Activated CD4-positive, alpha-beta T cell treated with anti-CD3 and anti-CD28 coated beads for 36 hours (primary cell): Measurements from ENCODE around the gene PRSS21. TPM values are rescaled to one million over a fixed set of nuclear protein-coding genes. Genes with fewer than 3 reads are reported as not detected.

Experiments used
- ATAC-seq: fragments of 200-7000 bp; cut with Tn5 transposase; one replicate; pipeline ENCODE4 v1.10.0; 2021; ENCODE audit warnings: mild to moderate bottlenecking, moderate library complexity
- CTCF ChIA-PET: fragments of 350-600 bp; sonication (Branson Sonifier 250); formaldehyde crosslinking; loops from one replicate; lab custom pipeline; 2021; ENCODE audit warnings: antibody characterized with exemption; lab: Charles Lee
- POLR2A ChIA-PET: fragments of 350-600 bp; sonication (Branson Sonifier 250); formaldehyde crosslinking; loops from one replicate; lab custom pipeline; 2021; ENCODE audit warnings: antibody characterized with exemption, inconsistent platforms; lab: Charles Lee
- DNase-seq: peaks from one replicate; pipeline ENCODE4 v3.0.0-alpha.2; 2020
- H3K27ac Mint-ChIP-seq: one replicate; pipeline ENCODE4 v1.8.0; 2021; ENCODE audit warnings: mixed read lengths
- H3K27me3 Mint-ChIP-seq: one replicate; pipeline ENCODE4 v1.8.0; 2021; ENCODE audit warnings: mixed read lengths
- H3K36me3 Mint-ChIP-seq: one replicate; pipeline ENCODE4 v1.8.0; 2021; ENCODE audit warnings: low read depth, mixed read lengths
- H3K4me1 Mint-ChIP-seq: one replicate; pipeline ENCODE4 v1.8.0; 2021; ENCODE audit warnings: mixed read lengths
- H3K4me3 Mint-ChIP-seq: one replicate; pipeline ENCODE4 v1.8.0; 2021; ENCODE audit warnings: mild to moderate bottlenecking, moderate library complexity, mixed read lengths
- H3K9me3 Mint-ChIP-seq: one replicate; pipeline ENCODE4 v1.8.0; 2021; ENCODE audit warnings: low read depth, mixed read lengths
- intact Hi-C, 2 experiments: fragments of 100-400 bp; cut with DNase I in 1 of 2; cut with micrococcal nuclease in 1 of 2; formaldehyde crosslinking; loops; one replicate each; pipeline versions ENCODE4 v1.14.2 to v1.15.1; 2022 to 2024; cut with DNase I, micrococcal nuclease
- total RNA-seq, 2 experiments: library from RNA; stranded (reverse); gene quantifications; one replicate each; pipeline ENCODE4 v1.2.3, GENCODE V29; 2021

PRSS21 gene
- total RNA-seq, 2 experiments from 2014 or later, result 0.69 to 0.71 TPM

DNA sequence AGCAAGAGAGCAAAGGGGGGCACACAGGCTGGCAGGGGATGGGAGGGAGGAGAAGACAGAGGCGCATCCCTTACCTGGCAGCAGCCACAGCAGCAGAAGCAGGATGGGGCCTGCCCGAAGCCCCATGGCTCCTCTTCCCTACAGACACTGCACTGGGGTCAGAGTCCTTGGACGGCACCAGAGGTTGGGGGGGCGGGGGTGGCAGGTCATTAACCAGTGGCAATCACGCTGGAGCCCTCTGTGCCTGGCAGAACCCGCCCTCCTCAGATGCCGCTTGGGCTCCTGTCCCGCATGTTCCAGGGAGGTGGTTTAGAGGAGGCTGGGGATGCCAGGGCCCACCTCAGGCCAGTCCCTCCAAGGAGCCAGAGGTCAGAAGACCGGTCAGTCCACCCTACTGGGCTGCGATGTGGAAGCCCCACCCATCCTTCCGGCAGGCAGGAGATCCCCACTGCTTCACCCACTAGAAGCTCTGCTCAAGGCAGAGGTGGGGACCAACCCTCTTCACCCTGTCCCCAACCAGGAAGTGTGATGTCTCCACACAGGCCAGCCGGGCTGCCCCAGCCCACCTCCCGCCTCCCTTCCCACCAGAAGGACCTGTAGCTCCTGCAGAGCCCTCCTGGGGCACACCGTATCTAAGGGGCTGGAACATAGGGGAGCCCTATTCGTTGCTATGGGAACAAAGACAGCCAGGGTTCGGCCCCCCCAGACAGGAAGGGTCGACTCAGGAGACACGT is 24.7 kb downstream of the PRSS21 start:
- POLR2A ChIA-PET, result no interaction called here
- ATAC-seq, result peak; percentile 21
- intact Hi-C loops, result loop anchor here in 1 of 2 experiments (1.0 kb wide), 2 partner anchors 27 to 120 kb away; no protein-coding TSS in a partner anchor
- CTCF ChIA-PET, result interaction anchor here (0.7 to 1.4 kb wide), 2 partner anchors 27 to 80 kb away, joined by 3 to 12 read pairs; no protein-coding TSS in a partner anchor
- peaks cover 2% of the 10 kb centered on the region for H3K9me3 Mint-ChIP-seq
- peaks cover 3% of the 10 kb centered on the region for H3K27me3 Mint-ChIP-seq
- peak overlapping the region; percentile 86 for H3K27ac Mint-ChIP-seq
- peak overlapping the region; percentile 63 for H3K4me3 Mint-ChIP-seq
- peaks cover 38% of the 10 kb centered on the region for H3K4me1 Mint-ChIP-seq
- no peaks in the 10 kb centered on the region for H3K36me3 Mint-ChIP-seq
- no peak for DNase-seq

GRCh38 chr16:2842340-2843000 is 25.4 kb downstream of the PRSS21 start:
- Mint-ChIP-seq H3K9me3 (peaks cover 2% of the 10 kb centered on the region), H3K36me3 (no peaks in the 10 kb centered on the region), H3K27me3 (peaks cover 1% of the 10 kb centered on the region), H3K27ac (peak overlapping the region; percentile 86), H3K4me3 (peak overlapping the region; percentile 63), H3K4me1 (peaks cover 42% of the 10 kb centered on the region)
- POLR2A ChIA-PET, result no interaction called here
- intact Hi-C loops, result loop anchor here in 1 of 2 experiments (1.0 kb wide), 2 partner anchors 26 to 121 kb away; no protein-coding TSS in a partner anchor
- CTCF ChIA-PET, result interaction anchor here (0.7 to 2.4 kb wide), 4 partner anchors 12 to 79 kb away, joined by 3 to 12 read pairs (median 7); partner anchors contain the start of gene FLYWCH1
- ATAC-seq (peak; percentile 71), DNase-seq (peak; percentile 91)

- Mint-ChIP-seq H3K27me3 (no peaks in the 10 kb centered on the region), H3K27ac (no peak overlapping the region), H3K4me3 (no peak overlapping the region), H3K36me3 (no peaks in the 10 kb centered on the region), H3K4me1 (peaks cover 40% of the 10 kb centered on the region), H3K9me3 (peaks cover 2% of the 10 kb centered on the region)
- intact Hi-C loops, result no loop called here
- DNase-seq (no peak), ATAC-seq (no peak)
- ChIA-PET POLR2A (no interaction called here), CTCF (interaction anchor here (1.0 to 2.4 kb wide), 4 partner anchors 11 to 79 kb away, joined by 3 to 11 read pairs (median 4); partner anchors contain the start of gene FLYWCH1)
These were observed 26.5 kb downstream of the PRSS21 start for GRCh38 chr16:2843526-2843925.

DNA sequence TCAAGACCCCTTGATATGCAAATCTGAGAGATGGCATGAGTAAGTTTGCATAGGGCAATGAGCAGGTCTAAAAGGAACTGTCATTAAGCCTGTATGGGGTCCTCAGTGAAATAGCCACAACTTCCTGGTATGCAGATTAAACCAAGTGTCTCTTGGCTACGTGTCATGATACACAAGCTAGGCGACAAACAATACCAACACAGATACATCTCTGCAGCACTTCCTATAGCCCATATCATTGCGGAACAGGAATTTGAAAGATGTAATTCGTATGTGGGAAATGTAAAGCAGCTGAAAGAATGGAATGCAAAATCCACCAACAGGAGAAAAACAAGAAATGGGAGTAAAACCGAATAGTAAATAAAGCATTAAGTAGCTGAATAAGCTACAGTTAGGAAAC is 28.1 kb downstream of the PRSS21 start:
- H3K4me3 Mint-ChIP-seq, result no peak overlapping the region
- intact Hi-C loops, result no loop called here
- POLR2A ChIA-PET, result no interaction called here
- ATAC-seq (no peak), DNase-seq (no peak)
- no peaks in the 10 kb centered on the region for H3K36me3 Mint-ChIP-seq
- H3K9me3 Mint-ChIP-seq, result peaks cover 2% of the 10 kb centered on the region
- H3K27ac Mint-ChIP-seq, result no peak overlapping the region
- peaks cover 4% of the 10 kb centered on the region for H3K27me3 Mint-ChIP-seq
- CTCF ChIA-PET, result interaction anchor here (0.6 to 2.4 kb wide), 5 partner anchors 9 to 67 kb away, joined by 3 to 13 read pairs (median 10); partner anchors contain the start of gene FLYWCH2
- H3K4me1 Mint-ChIP-seq, result peaks cover 29% of the 10 kb centered on the region

GRCh38 chr16:2846511-2847310 is 29.7 kb downstream of the PRSS21 start:
- Mint-ChIP-seq H3K9me3 (peaks cover 2% of the 10 kb centered on the region), H3K27ac (no peak overlapping the region), H3K36me3 (no peaks in the 10 kb centered on the region), H3K4me1 (peaks cover 21% of the 10 kb centered on the region), H3K4me3 (no peak overlapping the region), H3K27me3 (peaks cover 4% of the 10 kb centered on the region)
- intact Hi-C loops, result no loop called here
- peak; percentile 61 for ATAC-seq
- ChIA-PET POLR2A (no interaction called here), CTCF (no interaction called here)
- DNase-seq, result no peak

DNA sequence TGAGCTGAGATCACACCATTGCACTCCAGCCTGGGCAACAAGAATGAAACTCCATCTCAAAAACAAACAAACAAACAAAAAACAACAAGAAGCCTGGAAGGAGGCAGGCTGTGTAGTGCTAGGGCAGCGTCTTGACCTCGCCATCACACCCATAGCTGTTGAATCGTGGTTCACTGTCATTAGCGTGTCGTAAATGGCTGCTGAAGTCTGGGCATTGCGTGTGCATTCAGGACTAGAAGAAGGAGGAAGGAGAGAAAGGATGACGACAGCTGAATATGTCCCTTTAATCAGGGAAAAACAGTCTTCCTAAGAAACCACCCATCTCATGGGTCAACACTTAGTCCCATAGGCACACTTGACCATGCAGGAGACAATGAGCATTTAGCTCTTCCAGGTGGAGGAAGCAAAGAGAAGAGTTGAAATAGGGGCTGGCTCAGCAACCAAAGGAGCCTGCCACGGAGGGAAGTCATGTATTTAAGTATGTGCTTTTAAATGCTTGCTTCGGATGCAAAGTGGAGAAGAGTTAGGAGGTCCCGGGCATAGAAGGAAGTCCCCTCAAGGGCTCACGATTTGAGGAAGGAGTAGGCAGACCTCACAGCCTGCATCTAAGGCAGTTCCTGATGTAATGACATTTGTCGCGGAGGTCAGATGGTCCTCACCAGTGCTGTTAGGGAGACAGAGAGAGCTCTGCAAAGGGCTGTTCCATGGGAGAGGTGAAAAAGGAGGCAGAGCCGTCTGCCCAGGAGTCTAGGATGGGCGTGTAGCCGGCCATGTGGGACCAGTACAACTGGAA is 32.1 kb downstream of the PRSS21 start:
- Mint-ChIP-seq H3K36me3 (no peaks in the 10 kb centered on the region), H3K27ac (no peak overlapping the region), H3K4me3 (no peak overlapping the region), H3K4me1 (peaks cover 12% of the 10 kb centered on the region), H3K9me3 (peaks cover 5% of the 10 kb centered on the region), H3K27me3 (peaks cover 4% of the 10 kb centered on the region)
- DNase-seq (no peak), ATAC-seq (no peak)
- ChIA-PET POLR2A (no interaction called here), CTCF (interaction anchor here (1.9 kb wide), 1 partner anchor 19 kb away, joined by 5 read pairs; no protein-coding TSS in a partner anchor)
- intact Hi-C loops, result no loop called here

GRCh38 chr16:2852003-2852730 is 35.1 kb downstream of the PRSS21 start:
- Mint-ChIP-seq H3K4me3 (no peak overlapping the region), H3K27me3 (peaks cover 4% of the 10 kb centered on the region), H3K9me3 (peaks cover 10% of the 10 kb centered on the region), H3K36me3 (no peaks in the 10 kb centered on the region), H3K4me1 (peaks cover under 1% of the 10 kb centered on the region), H3K27ac (no peak overlapping the region)
- ChIA-PET POLR2A (no interaction called here), CTCF (no interaction called here)
- DNase-seq (no peak), ATAC-seq (no peak)
- intact Hi-C loops, result no loop called here

- Mint-ChIP-seq H3K4me3 (no peak overlapping the region), H3K27ac (no peak overlapping the region), H3K36me3 (no peaks in the 10 kb centered on the region), H3K9me3 (peaks cover 10% of the 10 kb centered on the region), H3K27me3 (peaks cover 7% of the 10 kb centered on the region), H3K4me1 (peaks cover 4% of the 10 kb centered on the region)
- DNase-seq (peak; percentile 30), ATAC-seq (no peak)
- intact Hi-C loops, result no loop called here
- CTCF ChIA-PET, result interaction anchor here (0.6 to 2.6 kb wide), 7 partner anchors 9 to 145 kb away, joined by 3 to 15 read pairs (median 10); no protein-coding TSS in a partner anchor
- POLR2A ChIA-PET, result no interaction called here
These were observed 35.9 kb downstream of the PRSS21 start for GRCh38 chr16:2852731-2853507.

- DNase-seq, result no peak
- Mint-ChIP-seq H3K36me3 (no peaks in the 10 kb centered on the region), H3K27ac (no peak overlapping the region), H3K4me3 (no peak overlapping the region), H3K27me3 (peaks cover 7% of the 10 kb centered on the region), H3K9me3 (peaks cover 10% of the 10 kb centered on the region), H3K4me1 (peaks cover 4% of the 10 kb centered on the region)
- intact Hi-C loops, result no loop called here
- CTCF ChIA-PET, result interaction anchor here (0.6 to 2.6 kb wide), 12 partner anchors 8 to 145 kb away, joined by 3 to 15 read pairs (median 4); partner anchors contain the start of gene FLYWCH2
- POLR2A ChIA-PET, result no interaction called here
- no peak for ATAC-seq
These were observed 36.6 kb downstream of the PRSS21 start for GRCh38 chr16:2853531-2854073.
